Measurements from ENCODE around the gene GATD1. TPM values are rescaled to one million over a fixed set of nuclear protein-coding genes. Genes with fewer than 3 reads are reported as not detected.

GATD1 gene
- total RNA-seq, 1 experiment from 2014 or later, result 67.7 TPM

- H3K9me3 Mint-ChIP-seq (ENCODE audit: unreplicated experiment), result no peaks in the 10 kb centered on the region
- CTCF ChIA-PET, result interaction anchor here (1.1 kb wide), 1 partner anchor 283 kb away, joined by 3 read pairs; no protein-coding TSS in a partner anchor
- no TSS peak for BruUV-seq (replicated peaks)
- H3K27me3 Mint-ChIP-seq (ENCODE audit: insufficient read depth, unreplicated experiment), result no peaks in the 10 kb centered on the region
- H3K4me3 Mint-ChIP-seq (ENCODE audit: unreplicated experiment), result no peak overlapping the region
- POLR2A ChIA-PET, result interaction anchor here (1.2 to 8.3 kb wide), 2 partner anchors 9 to 17 kb away, joined by 4 to 149 read pairs; partner anchors contain the start of gene PNPLA2
- no peak for TF ChIP-seq CTCF (IDR thresholded peaks at IDR 0.05; ENCODE audit: unreplicated experiment)
- intact Hi-C loops (cut with micrococcal nuclease), result no loop called here
- no peak for DNase-seq (ENCODE audit: unreplicated experiment)
- no peak overlapping the region for H3K27ac Mint-ChIP-seq (ENCODE audit: low read depth, unreplicated experiment)
- H3K36me3 Mint-ChIP-seq (ENCODE audit: insufficient read depth, unreplicated experiment), result peaks cover 27% of the 10 kb centered on the region
- H3K4me1 Mint-ChIP-seq (ENCODE audit: insufficient read depth, unreplicated experiment), result no peaks in the 10 kb centered on the region
Measured at GRCh38 chr11:802018-802617, 24.8 kb upstream of the GATD1 start.

- no peak for TF ChIP-seq CTCF (IDR thresholded peaks at IDR 0.05; ENCODE audit: unreplicated experiment)
- intact Hi-C loops (cut with micrococcal nuclease), result no loop called here
- ChIA-PET CTCF (interaction anchor here (1.1 kb wide), 1 partner anchor 282 kb away, joined by 3 read pairs; no protein-coding TSS in a partner anchor), POLR2A (interaction anchor here (0.9 to 1.4 kb wide), 2 partner anchors 8 to 15 kb away, joined by 4 to 6 read pairs; partner anchors contain the start of gene RPLP2)
- Mint-ChIP-seq H3K4me1 (ENCODE audit: insufficient read depth, unreplicated experiment) (no peaks in the 10 kb centered on the region), H3K9me3 (ENCODE audit: unreplicated experiment) (no peaks in the 10 kb centered on the region), H3K27me3 (ENCODE audit: insufficient read depth, unreplicated experiment) (no peaks in the 10 kb centered on the region), H3K27ac (ENCODE audit: low read depth, unreplicated experiment) (no peak overlapping the region), H3K4me3 (ENCODE audit: unreplicated experiment) (no peak overlapping the region), H3K36me3 (ENCODE audit: insufficient read depth, unreplicated experiment) (peaks cover 35% of the 10 kb centered on the region)
- no peak for DNase-seq (ENCODE audit: unreplicated experiment)
- no TSS peak for BruUV-seq (replicated peaks)
Measured at GRCh38 chr11:801097-801780, 24.0 kb upstream of the GATD1 start.

GRCh38 chr11:800473-800872 is 23.2 kb upstream of the GATD1 start:
- no peaks in the 10 kb centered on the region for H3K9me3 Mint-ChIP-seq (ENCODE audit: unreplicated experiment)
- no peak overlapping the region for H3K4me3 Mint-ChIP-seq (ENCODE audit: unreplicated experiment)
- H3K4me1 Mint-ChIP-seq (ENCODE audit: insufficient read depth, unreplicated experiment), result no peaks in the 10 kb centered on the region
- H3K27me3 Mint-ChIP-seq (ENCODE audit: insufficient read depth, unreplicated experiment), result no peaks in the 10 kb centered on the region
- POLR2A ChIA-PET, result interaction anchor here (0.9 to 1.4 kb wide), 2 partner anchors 9 to 14 kb away, joined by 4 to 6 read pairs; partner anchors contain the start of gene RPLP2
- H3K36me3 Mint-ChIP-seq (ENCODE audit: insufficient read depth, unreplicated experiment), result peaks cover 31% of the 10 kb centered on the region
- intact Hi-C loops (cut with micrococcal nuclease), result no loop called here
- no peak overlapping the region for H3K27ac Mint-ChIP-seq (ENCODE audit: low read depth, unreplicated experiment)
- TF ChIP-seq CTCF (IDR thresholded peaks at IDR 0.05; ENCODE audit: unreplicated experiment), result no peak
- CTCF ChIA-PET, result no interaction called here
- BruUV-seq (replicated peaks), result no TSS peak
- DNase-seq (ENCODE audit: unreplicated experiment), result no peak

GRCh38 chr11:799641-800316 is 22.5 kb upstream of the GATD1 start:
- H3K4me3 Mint-ChIP-seq (ENCODE audit: unreplicated experiment), result no peak overlapping the region
- intact Hi-C loops (cut with micrococcal nuclease), result loop anchor here (5.0 kb wide), 1 partner anchor 37 kb away; no protein-coding TSS in a partner anchor
- CTCF ChIA-PET, result interaction anchor here (1.1 to 1.2 kb wide), 2 partner anchors 23 to 93 kb away, joined by 3 to 5 read pairs; partner anchors contain the start of gene GATD1

More at GRCh38 chr11:799641-800316, 22.5 kb upstream of the GATD1 start:
- POLR2A ChIA-PET, result interaction anchor here (0.9 to 1.4 kb wide), 3 partner anchors 9 to 20 kb away, joined by 3 to 6 read pairs (median 6); partner anchors contain the start of gene RPLP2
- no TSS peak for BruUV-seq (replicated peaks)
- no peaks in the 10 kb centered on the region for H3K27me3 Mint-ChIP-seq (ENCODE audit: insufficient read depth, unreplicated experiment)
- H3K27ac Mint-ChIP-seq (ENCODE audit: low read depth, unreplicated experiment), result no peak overlapping the region
- H3K4me1 Mint-ChIP-seq (ENCODE audit: insufficient read depth, unreplicated experiment), result no peaks in the 10 kb centered on the region
- DNase-seq (ENCODE audit: unreplicated experiment), result no peak
- no peaks in the 10 kb centered on the region for H3K9me3 Mint-ChIP-seq (ENCODE audit: unreplicated experiment)
- no peak for TF ChIP-seq CTCF (IDR thresholded peaks at IDR 0.05; ENCODE audit: unreplicated experiment)
- peaks cover 33% of the 10 kb centered on the region for H3K36me3 Mint-ChIP-seq (ENCODE audit: insufficient read depth, unreplicated experiment)
